GM12872 (cell line): ENCODE measurements around the gene MAP3K10.

Experiments
- CTCF ChIP-seq: IDR thresholded peaks from 3 replicates; pipeline ENCODE4 v1.5.1; 2011; ENCODE audit warnings: low read depth, mild to moderate bottlenecking, low read length, moderate library complexity; ENCODE audit not compliant: insufficient read depth

MAP3K10 gene

GRCh38 chr19:40241809-40242384 lies 50.7 kb downstream of the MAP3K10 start:
- no peak for TF ChIP-seq CTCF

- no peak for TF ChIP-seq CTCF
These were observed 51.3 kb downstream of the MAP3K10 start for GRCh38 chr19:40242480-40242879.

- no peak for TF ChIP-seq CTCF
These were observed 52.0 kb downstream of the MAP3K10 start for GRCh38 chr19:40243181-40243580.

GRCh38 chr19:40244579-40245317 lies 53.5 kb downstream of the MAP3K10 start:
- no peak for TF ChIP-seq CTCF

- no peak for TF ChIP-seq CTCF
These were observed 54.4 kb downstream of the MAP3K10 start for GRCh38 chr19:40245506-40246128.

- no peak for TF ChIP-seq CTCF
These were observed 55.3 kb downstream of the MAP3K10 start for GRCh38 chr19:40246292-40247073.

GRCh38 chr19:40247178-40247577 lies 56.0 kb downstream of the MAP3K10 start:
- no peak for TF ChIP-seq CTCF
